GM03348 (cell line): Measurements from ENCODE around the gene JDP2.

Experiments used
- DNase-seq: peaks from one replicate; pipeline ENCODE4 v3.0.0; 2012; ENCODE audit warnings: low spot score

The JDP2 gene

DNA sequence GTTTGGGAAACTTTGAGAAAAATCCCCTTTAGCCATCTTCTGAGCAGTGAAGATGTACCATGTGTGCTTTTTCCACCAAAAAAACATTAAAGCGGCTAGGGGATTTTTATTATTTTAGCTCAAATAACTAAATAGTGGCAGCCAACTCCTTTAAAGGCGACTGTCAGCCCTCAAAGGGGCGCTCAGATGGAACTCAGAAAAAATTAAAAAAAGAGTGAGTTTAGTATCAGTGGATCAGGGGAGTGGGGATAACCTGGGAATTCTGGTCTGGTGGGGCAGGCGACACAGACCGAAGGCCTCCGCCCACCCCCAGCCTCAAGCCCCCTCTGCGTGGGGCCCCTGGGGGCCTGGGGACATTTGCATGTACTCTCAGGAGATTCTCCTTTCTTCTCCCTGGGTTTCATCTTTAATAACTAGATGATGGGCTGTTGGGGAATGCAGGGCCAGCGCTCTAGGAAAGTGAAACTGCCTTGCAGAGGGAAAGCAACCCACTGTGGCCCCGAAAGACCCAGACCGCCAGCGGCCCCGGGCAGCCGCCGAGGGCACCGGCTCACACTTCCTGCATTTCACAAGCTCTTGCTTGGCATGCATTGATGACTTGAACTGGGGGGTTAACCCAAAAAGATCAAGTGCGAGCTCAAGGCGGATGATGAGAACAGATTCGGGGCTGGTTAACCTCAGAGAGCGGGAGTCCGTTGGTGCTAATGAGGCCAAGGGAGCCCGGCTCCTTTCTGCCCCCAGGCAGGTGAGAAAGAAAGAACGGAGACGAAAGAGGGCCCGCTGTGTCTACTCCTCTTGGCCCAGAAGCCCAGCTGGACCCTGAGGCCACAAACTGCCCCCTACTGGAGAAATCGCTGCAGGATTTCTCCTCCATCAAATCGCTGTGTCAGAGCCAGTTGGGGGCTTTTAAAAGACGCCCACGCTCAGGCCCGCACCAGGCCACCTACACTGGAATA lies 87.1 kb downstream of the JDP2 start:
- DNase-seq, result peak; percentile 51

DNA sequence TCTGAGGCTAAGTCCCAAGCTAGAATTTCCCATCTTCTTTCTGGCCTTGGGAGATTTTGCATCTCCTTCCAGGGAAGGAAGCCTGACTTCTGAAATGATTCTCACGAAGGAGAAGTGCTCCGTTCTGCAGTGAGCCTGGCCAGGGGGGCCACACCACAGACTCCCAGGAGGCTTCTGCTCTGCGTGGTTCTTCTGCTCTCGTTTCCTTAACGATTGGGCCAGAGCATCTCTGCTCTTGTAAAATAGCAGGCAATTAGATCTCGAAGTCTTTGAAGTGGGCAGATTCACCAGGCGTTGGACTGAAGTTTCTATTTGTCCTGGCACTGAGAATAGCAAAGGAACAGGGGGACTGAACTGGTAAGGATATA lies 87.8 kb downstream of the JDP2 start:
- no peak for DNase-seq

DNA sequence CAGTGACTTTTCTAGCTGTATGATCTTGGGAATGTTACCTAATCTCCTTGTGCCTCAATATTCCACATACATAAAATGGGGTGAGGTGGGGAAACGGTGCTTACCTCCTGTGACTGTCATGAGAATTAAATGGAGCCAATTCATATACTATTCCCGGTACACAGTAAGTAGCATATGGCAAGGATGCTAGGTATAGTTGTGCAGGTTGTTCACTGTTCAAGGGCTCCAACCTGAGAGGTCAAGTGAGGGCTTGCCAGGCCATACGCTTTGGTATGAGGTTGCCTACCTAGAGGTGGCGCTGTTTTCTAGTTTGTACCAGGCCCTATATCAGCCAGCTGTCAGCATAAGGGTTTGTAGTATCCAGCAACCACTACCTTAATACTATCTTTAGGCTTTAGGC lies 90.8 kb downstream of the JDP2 start:
- no peak for DNase-seq

GRCh38 chr14:75519394-75519793 lies 91.6 kb downstream of the JDP2 start:
- no peak for DNase-seq

DNA sequence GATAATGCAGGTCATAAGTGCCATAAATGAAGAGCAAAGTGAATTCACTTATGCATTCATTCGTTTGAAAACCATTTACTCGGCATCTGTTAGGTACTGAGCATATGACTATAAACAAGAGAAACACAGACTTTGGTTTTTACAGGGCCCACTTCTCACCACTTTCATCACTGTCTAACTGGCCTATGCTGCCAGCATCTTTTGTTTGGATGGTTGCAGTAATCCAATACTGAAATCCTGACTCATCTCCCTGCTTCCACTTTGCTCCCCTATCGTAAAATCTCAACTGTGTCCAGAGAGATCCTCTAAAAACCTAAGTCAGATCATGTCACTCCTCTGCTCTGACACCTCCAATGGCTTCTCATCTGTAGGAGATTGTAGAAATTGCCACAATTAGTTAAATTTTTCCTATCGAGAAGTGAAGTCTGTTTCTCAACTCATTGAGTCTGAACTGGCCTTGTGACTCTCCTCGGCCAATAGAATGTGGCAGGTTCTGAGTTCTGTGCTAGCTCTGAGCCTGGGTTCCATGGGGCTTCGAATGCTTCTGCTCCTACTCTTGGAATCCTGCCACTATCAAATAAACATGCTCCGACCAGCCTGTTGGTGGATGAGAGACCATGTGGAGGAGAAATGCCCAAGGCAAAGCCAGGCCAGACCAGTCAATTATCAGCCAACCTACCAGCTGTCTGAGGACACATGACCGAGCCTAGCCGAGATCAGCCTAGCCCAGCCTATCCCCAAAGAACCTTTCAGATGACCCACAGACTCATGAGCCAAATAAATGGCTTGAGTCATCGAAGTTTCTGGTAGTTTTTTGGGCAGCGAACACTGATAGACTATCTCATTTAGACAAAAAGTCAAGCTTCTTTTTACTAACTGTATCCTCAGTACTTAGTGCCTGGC lies 92.3 kb downstream of the JDP2 start:
- peak; percentile 38 for DNase-seq

DNA sequence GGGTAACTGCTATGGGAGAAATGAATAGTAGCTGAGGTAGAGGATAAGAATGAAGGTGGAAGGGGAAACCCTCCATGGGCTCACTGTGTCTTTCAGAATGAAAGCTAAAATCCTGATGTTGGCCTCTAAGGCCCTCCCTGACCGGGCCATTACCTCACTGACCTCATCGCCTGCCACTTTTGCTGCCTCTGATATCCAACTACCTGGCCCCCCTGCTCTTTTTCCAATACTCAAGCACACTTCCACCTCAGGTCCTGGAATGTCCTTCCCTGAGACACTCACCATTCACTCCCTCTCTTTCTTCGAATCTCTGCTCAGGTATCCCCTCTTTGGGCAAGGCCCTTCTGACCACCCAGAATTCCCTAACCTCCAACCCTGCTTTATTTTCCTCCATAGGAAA lies 93.0 kb downstream of the JDP2 start:
- DNase-seq, result no peak

- no peak for DNase-seq
Measured at GRCh38 chr14:75521415-75522199, 93.8 kb downstream of the JDP2 start.

- no peak for DNase-seq
Measured at GRCh38 chr14:75522224-75522982, 94.6 kb downstream of the JDP2 start, which contains the start of gene BATF. Gene BATF, plus strand, starts transcription at chr14:75522469. Its CDS starts 214 bp downstream, at chr14:75522683.

- DNase-seq, result no peak
Measured at GRCh38 chr14:75522983-75523318, 95.1 kb downstream of the JDP2 start.
